Mucosa of rectum (tissue), 2 donors: ENCODE results near the gene EPHB6.

Experiments
- H3K27ac ChIP-seq, 2 donors: one replicate each; pipeline ENCODE4 v1.7.0; 2013; ENCODE audit warnings: inconsistent platforms in 2 of 2, low read depth in 2 of 2, low read length in 2 of 2
- H3K27me3 ChIP-seq, 2 donors: one replicate each; pipeline ENCODE4 v1.7.0; 2013; ENCODE audit warnings: low read length in 2 of 2; ENCODE audit not compliant: control insufficient read depth in 2 of 2, insufficient read depth in 2 of 2
- H3K36me3 ChIP-seq, 2 donors: one replicate each; pipeline ENCODE4 v1.7.0; 2013; ENCODE audit warnings: low read length in 2 of 2; ENCODE audit not compliant: control insufficient read depth in 2 of 2, insufficient read depth in 2 of 2
- H3K4me1 ChIP-seq, 2 donors: one replicate each; pipeline ENCODE4 v1.7.0; 2013; ENCODE audit warnings: low read length in 2 of 2, mild to moderate bottlenecking in 1 of 2; ENCODE audit not compliant: control insufficient read depth in 2 of 2, insufficient read depth in 2 of 2
- H3K4me3 ChIP-seq, 2 donors: one replicate each; pipeline ENCODE4 v1.7.0; 2013; ENCODE audit warnings: low read length in 2 of 2
- H3K9ac ChIP-seq, 2 donors: one replicate each; pipeline ENCODE4 v1.7.0; 2013; ENCODE audit warnings: low read length in 2 of 2, low read depth in 1 of 2, mild to moderate bottlenecking in 1 of 2
- H3K9me3 ChIP-seq, 2 donors: one replicate each; pipeline ENCODE4 v1.7.0; 2013; ENCODE audit warnings: low read length in 2 of 2; ENCODE audit not compliant: control insufficient read depth in 2 of 2
- donor health status: healthy.
- donor health status: Normal muscosa, but diverticular disease.

Gene EPHB6

DNA sequence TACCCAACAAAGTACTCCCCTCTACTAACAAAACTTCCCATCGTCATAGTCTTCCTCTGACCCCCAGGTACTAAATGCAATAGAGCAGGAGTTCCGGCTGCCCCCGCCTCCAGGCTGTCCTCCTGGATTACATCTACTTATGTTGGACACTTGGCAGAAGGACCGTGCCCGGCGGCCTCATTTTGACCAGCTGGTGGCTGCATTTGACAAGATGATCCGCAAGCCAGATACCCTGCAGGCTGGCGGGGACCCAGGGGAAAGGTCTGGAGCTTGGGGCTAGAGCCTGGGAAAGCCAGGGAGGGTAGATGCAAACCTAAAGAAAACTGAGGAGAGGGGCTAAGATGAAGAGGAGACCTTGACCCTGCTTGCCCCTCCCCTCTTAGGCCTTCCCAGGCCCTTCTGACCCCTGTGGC is 15.3 kb downstream of the EPHB6 start:
- Histone ChIP-seq H3K27me3 (no peaks in the 10 kb centered on the region), H3K9me3 (no peaks in the 10 kb centered on the region), H3K9ac (no peak overlapping the region), H3K4me3 (no peak overlapping the region), H3K4me1 (no peaks in the 10 kb centered on the region), H3K36me3 (no peaks in the 10 kb centered on the region), H3K27ac (no peak overlapping the region)

DNA sequence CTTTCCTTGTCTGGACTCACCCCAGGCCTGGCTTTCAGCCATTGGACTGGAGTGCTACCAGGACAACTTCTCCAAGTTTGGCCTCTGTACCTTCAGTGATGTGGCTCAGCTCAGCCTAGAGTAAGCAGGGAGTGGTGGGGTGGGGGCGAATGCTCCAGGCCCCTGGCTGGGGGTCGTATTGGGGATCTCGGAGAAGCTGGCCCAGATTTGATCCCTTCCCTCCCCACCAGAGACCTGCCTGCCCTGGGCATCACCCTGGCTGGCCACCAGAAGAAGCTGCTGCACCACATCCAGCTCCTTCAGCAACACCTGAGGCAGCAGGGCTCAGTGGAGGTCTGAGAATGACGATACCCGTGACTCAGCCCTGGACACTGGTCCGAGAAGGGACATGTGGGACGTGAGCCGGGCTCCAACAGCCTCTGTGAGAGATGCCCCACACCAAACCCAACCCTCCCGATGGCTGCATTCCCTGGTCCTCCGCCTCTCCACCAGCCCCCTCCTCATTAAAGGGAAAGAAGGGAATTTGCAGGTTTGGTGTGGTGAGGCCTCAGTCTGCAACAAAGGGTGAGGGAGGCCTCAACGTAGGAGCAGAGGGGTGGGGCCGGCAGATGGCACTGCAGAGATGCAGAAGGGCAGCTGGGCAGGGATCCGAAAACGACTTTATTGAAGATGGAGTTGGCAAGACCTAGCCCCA is 15.8 kb downstream of the EPHB6 start:
- H3K27ac ChIP-seq: no peak overlapping the region
- H3K36me3 ChIP-seq: no peaks in the 10 kb centered on the region
- no peak overlapping the region for H3K4me3 ChIP-seq
- no peaks in the 10 kb centered on the region for H3K4me1 ChIP-seq
- no peaks in the 10 kb centered on the region for H3K9me3 ChIP-seq
- H3K27me3 ChIP-seq: no peaks in the 10 kb centered on the region
- no peak overlapping the region for H3K9ac ChIP-seq

DNA sequence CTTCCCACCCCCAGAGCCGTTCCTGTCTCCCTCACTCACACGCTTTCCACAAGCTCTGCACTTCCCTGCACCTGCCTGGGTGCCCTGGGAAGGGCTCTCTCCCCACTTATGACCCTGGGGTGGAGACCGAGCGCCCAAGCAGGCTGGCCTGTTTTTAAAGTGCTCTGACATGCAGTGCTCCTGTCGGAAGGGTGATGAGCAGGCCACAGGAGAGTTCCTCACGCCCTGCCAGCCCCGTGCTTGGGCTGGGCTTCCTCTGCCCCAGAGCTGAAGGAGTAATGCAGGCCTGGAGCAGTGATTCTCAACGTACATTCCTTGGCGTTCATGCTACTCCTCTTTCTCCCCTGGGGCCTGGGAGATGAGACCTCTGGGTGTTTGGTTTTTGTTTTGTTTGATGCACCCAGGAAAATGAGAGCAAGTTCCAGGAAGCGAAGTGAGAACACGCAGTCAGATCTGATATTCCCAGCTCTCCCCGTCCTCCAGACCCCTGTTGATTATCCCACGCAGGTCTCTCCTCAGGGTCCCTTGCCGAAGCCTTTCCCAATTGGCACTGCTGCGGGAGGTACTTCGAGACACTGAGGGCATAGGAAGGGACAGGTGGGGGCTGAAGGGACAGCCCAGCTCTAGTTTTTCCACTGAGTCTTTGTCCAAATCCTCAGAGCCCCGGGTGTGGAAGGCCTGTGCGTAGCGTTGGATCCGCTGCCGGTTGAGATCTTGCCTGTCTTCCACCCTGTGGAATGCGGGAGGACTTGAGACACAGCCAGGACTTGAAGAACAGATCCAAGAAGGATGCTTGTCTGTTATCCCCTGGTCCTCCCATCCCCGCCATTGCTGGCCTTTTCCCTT is 16.6 kb downstream of the EPHB6 start:
- no peaks in the 10 kb centered on the region for H3K4me1 ChIP-seq
- no peak overlapping the region for H3K4me3 ChIP-seq
- no peaks in the 10 kb centered on the region for H3K27me3 ChIP-seq
- no peak overlapping the region for H3K9ac ChIP-seq
- H3K9me3 ChIP-seq: no peaks in the 10 kb centered on the region
- no peaks in the 10 kb centered on the region for H3K36me3 ChIP-seq
- H3K27ac ChIP-seq: no peak overlapping the region

DNA sequence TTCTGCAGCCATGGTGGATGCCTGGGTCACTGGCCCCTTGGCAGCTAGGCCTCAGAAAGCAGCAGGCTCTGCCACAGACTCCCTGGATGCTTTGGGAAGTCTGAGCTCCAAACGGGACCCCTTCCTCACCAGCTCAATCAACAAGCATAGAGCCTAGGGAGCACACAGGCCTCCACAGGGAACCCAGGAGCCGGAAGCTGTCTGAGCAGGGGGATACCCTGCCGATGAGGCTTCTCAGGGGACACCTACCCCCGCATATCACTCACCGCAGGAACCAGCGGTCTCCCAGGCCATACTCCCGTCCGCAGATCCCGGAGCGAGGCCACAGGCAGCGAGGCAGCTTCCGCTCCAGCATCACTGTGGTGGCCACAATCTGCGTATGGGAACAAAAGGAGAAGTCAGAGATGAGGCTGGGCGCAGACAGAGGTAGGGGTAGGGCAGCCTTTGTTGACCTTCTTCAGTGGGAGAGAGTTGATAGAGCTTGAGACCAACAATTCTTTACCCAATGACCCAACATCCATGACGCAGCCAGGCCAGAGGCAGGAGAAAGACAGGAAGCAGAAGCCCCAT is 17.3 kb downstream of the EPHB6 start:
- H3K4me3 ChIP-seq: no peak overlapping the region
- H3K36me3 ChIP-seq: no peaks in the 10 kb centered on the region
- H3K27ac ChIP-seq: no peak overlapping the region
- H3K9me3 ChIP-seq: no peaks in the 10 kb centered on the region
- H3K27me3 ChIP-seq: no peaks in the 10 kb centered on the region
- H3K9ac ChIP-seq: no peak overlapping the region
- no peaks in the 10 kb centered on the region for H3K4me1 ChIP-seq

DNA sequence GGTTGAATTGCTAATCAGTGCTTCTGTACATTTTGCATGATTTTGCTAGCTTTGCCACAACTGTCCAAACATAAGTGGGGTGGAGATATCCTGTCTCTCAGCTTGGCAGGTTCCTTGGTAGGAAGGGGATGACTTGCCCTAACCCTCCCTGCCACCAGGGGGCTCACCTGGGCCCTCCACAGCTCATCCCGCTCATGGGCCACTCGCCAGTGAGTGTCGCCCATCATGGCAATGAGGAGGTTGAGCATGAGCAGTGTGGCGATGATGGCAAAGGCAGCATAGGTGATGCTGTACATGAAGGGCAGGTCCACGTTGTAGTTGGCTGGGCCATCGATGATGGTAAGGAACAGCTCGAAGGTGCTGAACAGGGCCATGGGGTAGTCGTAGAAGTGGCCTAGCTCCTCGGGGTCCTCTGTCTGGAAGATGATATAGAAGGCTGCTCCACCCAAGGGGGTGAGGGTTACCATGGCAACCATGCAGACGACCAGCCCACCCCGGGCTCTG is 18.5 kb downstream of the EPHB6 start:
- H3K4me1 ChIP-seq: no peaks in the 10 kb centered on the region
- no peaks in the 10 kb centered on the region for H3K36me3 ChIP-seq
- no peaks in the 10 kb centered on the region for H3K27me3 ChIP-seq
- H3K9ac ChIP-seq: no peak overlapping the region
- no peak overlapping the region for H3K4me3 ChIP-seq
- H3K27ac ChIP-seq: no peak overlapping the region
- H3K9me3 ChIP-seq: no peaks in the 10 kb centered on the region

DNA sequence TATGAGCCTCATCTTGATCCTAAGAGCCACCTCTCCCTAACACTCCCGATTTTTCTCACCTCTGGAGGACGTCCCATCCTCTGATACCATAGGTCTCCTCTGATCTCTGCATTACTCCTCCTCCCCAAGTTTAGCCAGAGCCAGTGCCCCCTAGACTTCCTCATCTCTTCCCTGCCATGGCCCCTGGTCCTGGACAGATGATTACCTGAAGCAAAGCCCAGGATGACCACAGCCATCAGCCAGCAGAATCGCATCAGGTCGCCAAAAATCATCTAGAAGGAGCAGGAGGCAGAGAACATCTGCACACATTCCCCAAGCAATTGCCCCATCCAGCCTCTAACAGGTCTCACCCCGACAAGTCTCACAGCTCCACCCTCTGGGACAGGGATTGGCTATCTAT is 19.0 kb downstream of the EPHB6 start:
- Histone ChIP-seq H3K9ac (no peak overlapping the region), H3K36me3 (no peaks in the 10 kb centered on the region), H3K27ac (no peak overlapping the region), H3K27me3 (no peaks in the 10 kb centered on the region), H3K9me3 (no peaks in the 10 kb centered on the region), H3K4me1 (no peaks in the 10 kb centered on the region), H3K4me3 (no peak overlapping the region)

DNA sequence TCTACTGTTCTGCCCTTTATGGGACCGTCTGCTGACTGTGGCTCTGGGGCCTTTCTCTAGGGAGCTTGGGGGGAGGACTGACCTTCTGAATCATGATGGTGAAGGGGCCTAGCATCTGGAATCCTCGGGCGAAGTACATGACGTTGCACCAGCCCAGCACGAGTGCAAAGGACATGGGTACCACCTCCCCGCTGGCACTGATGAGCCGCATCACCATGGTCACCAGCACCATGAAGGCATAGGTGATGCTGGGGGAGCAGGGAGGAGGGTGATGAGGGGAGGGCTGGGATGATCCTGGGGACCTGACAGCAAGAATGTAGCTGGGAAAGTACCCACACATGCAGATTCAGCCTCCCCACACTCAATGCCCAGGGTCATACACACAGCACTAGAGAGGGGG is 19.5 kb downstream of the EPHB6 start:
- H3K4me1 ChIP-seq: no peaks in the 10 kb centered on the region
- H3K27me3 ChIP-seq: no peaks in the 10 kb centered on the region
- H3K27ac ChIP-seq: no peak overlapping the region
- no peaks in the 10 kb centered on the region for H3K36me3 ChIP-seq
- H3K9ac ChIP-seq: no peak overlapping the region
- H3K9me3 ChIP-seq: no peaks in the 10 kb centered on the region
- H3K4me3 ChIP-seq: no peak overlapping the region

DNA sequence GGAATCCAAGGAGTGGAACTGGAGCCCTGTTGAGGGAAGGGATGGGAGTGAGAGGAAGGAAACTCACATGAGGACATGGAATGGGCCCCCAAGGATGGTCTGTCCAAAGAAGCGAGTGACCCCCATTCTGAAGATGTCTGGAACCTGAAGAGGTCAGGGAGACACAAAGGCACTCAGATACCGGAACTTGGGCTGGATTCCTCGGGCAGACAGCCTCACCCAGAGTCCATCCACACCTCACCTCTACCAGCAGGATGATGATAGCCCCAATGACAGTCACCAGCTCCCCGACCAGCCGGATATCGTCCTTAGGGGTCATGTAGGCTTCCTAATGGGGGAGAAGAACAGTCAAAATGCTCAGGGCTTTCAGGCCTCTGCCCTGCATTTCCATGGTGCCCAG is 20.0 kb downstream of the EPHB6 start:
- Histone ChIP-seq H3K27ac (no peak overlapping the region), H3K36me3 (no peaks in the 10 kb centered on the region), H3K4me3 (no peak overlapping the region), H3K4me1 (no peaks in the 10 kb centered on the region), H3K9ac (no peak overlapping the region), H3K9me3 (no peaks in the 10 kb centered on the region), H3K27me3 (no peaks in the 10 kb centered on the region)

DNA sequence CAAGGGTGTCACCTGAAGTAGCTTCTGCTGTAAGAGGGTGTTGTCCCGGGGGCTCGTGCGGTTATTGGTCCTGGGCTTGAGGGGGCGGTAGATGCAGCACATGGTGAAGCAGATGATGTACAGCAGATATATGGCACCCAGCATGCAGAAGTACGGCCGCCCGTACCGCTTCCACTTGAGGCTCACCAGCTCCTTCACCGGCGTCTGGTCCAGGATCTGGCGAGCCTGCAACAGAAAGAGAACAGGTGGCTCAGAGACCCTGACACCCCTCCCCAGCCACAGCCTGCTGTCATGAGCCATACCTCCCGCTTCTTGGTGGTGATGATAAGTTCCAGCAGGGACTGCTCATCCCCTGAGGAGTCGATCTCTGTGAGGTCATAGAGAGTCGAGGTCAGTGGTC is 20.6 kb downstream of the EPHB6 start:
- no peak overlapping the region for H3K9ac ChIP-seq
- no peaks in the 10 kb centered on the region for H3K27me3 ChIP-seq
- H3K27ac ChIP-seq: no peak overlapping the region
- no peak overlapping the region for H3K4me3 ChIP-seq
- H3K9me3 ChIP-seq: no peaks in the 10 kb centered on the region
- no peaks in the 10 kb centered on the region for H3K36me3 ChIP-seq
- H3K4me1 ChIP-seq: no peaks in the 10 kb centered on the region

DNA sequence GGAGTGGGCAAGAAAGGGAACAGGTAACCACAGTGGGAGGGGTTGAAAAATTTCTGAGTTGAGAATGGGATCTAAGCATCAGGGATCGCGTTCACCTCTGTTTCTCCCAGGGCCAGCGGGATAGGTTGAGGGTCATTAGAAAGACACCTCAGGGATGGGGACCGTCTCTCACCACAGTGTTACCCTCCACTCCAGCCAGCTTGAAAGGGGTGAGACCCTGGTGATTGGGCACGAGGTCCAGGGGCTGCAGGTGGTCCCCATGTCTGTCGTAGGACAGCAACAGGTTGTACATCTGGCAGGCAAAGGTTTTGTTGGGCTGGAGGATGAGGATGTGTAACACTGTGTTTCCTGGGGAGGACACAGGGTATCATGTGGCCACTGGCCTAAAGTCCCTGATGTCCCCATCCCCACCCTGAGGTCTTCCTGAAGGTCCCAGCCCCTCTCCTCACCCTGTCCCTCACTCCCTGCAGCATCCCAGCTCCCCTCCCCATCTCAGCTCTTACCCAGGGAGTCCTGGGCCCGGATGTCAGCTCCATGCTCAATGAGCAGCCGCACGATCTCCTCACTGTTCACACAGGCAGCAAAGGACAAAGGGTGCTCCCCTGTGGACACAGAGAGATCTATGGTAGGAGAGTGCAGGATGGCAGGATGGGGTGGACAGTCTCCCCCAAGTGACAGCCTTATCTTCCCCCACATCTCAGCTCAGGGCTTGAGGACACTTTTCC is 21.5 kb downstream of the EPHB6 start:
- Histone ChIP-seq H3K9ac (no peak overlapping the region), H3K27me3 (no peaks in the 10 kb centered on the region), H3K4me1 (no peaks in the 10 kb centered on the region), H3K9me3 (no peaks in the 10 kb centered on the region), H3K27ac (no peak overlapping the region), H3K4me3 (no peak overlapping the region), H3K36me3 (no peaks in the 10 kb centered on the region)
